Frontal cortex (tissue), 4 donors: ENCODE data around the gene EVA1C. TPM values are rescaled to one million over a fixed set of nuclear protein-coding genes. Genes with fewer than 3 reads are reported as not detected.
"Not testable (repeated sequence)": the region's sequence is repeated elsewhere in the genome, so short reads cannot be mapped to it uniquely, and the experiment has no call there.

Experiments used
- DNase-seq, 2 donors: peaks; one replicate each; pipeline ENCODE4 v3.0.0; 2012; ENCODE audit warnings: low spot score in 2 of 2
- FAIRE-seq: peaks from 2 replicates; lab custom pipeline; 2012; peaks lifted over from hg19 to GRCh38; lab: Jason Lieb, UNC
- total RNA-seq: library from RNA; depleted of rRNA; stranded (reverse); fragments of >200 nt; gene quantifications from one replicate; pipeline ENCODE4 v1.2.3, GENCODE V29; 2014
- donor health status: control.
- donor health status: control.
- donor health status: control.

EVA1C gene
- total RNA-seq, 1 donor from 2014 or later: 2.4 TPM

DNA sequence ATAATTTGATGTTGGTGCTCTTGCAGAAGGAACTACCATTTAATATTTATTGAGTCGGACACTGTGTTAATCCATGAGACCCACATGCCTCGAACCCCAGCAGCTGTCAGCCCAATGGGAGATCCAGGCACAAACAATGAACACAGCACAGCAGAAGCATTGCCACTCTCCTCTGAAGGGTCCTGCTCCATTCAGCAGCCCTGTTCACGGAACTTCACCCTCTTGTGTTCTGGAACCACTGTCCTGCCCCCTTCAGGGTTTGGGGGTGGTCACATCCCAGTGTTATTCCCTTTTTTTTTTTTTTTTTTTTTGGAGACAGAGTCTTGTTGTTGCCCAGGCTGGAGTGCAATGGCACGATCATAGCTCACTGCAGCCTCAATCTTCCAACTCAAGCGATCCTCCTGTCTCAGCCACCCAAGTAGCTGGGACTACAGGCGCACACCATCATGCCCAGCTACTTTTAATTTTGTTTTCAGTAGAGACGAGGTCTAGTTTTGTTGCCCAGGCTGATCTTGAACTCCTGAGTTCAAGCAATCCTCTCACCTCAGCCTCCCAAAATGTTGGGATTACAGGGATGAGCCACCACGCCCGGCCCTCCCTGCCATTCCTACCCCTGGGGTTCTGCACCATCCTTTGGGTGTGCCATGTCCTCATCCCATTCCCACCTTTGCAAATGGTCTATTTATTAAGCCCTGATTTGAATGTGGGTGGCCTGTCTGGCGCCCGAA lies 70.2 kb downstream of the EVA1C start:
- FAIRE-seq: no peak

GRCh38 chr21:32483293-32483595 lies 70.7 kb downstream of the EVA1C start:
- DNase-seq (no peak), FAIRE-seq (no peak)

More for the DNA sequence above, 70.2 kb downstream of the EVA1C start:
- no peak for DNase-seq

GRCh38 chr21:32484706-32485380 lies 72.3 kb downstream of the EVA1C start:
- FAIRE-seq (no peak), DNase-seq (peak in 1 of 2 donors; percentile 49)

- FAIRE-seq (no peak), DNase-seq (no peak)
These were observed 79.9 kb downstream of the EVA1C start for GRCh38 chr21:32492376-32492775.

DNA sequence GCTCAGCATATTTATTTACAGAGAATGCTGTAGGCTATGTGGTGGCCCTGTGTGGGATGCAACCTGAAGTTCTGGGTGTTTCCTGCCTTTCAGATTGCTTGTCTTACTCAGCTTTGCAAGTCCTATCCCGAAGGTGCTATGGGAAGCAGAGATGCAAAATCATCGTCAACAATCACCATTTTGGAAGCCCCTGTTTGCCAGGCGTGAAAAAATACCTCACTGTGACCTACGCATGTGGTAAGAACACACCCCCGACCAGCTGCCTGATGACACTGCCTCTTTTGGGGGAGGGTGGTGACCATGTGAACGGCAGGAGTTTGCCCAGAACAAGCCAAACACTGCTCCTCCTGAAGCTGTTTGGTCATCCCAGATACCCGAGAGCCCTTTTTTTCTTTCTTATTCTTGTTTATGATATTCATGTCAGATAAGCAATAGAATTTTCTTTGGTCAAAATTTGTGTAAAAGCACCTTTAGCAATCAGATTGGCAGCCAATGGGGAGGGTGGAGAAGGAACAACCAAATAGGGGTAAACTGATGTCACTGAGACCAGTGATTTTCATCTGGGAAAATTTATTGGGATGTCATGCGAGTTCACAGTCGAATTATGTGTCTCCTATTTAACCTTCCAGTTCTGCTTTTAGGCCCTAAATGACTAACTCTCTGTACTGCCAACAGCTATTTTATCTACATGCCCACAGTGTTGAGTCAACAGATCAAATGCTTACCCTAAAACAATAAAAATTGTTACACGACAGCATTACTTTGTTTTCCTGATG lies 82.6 kb downstream of the EVA1C start:
- DNase-seq: no peak
- no peak for FAIRE-seq

DNA sequence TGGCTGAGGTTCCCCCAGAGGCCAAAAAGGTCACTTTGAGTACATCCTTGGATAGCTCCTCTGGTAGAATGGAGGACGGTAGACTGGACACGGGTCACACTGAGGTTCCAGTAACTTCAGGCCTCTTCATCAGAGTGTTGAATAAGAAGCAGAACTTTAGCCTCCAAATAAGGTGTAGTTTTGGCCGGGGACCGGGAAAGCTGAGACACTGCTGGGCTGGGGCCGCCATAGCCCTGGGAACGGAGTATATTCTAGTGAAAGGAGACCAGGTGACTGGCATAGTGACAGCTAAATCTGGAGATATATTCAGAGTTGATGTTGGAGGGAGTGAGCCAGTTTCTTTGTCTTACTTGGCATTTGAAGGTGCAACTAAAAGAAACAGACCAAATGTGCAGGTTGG lies 84.1 kb downstream of the EVA1C start:
- DNase-seq: no peak
- FAIRE-seq: no peak

DNA sequence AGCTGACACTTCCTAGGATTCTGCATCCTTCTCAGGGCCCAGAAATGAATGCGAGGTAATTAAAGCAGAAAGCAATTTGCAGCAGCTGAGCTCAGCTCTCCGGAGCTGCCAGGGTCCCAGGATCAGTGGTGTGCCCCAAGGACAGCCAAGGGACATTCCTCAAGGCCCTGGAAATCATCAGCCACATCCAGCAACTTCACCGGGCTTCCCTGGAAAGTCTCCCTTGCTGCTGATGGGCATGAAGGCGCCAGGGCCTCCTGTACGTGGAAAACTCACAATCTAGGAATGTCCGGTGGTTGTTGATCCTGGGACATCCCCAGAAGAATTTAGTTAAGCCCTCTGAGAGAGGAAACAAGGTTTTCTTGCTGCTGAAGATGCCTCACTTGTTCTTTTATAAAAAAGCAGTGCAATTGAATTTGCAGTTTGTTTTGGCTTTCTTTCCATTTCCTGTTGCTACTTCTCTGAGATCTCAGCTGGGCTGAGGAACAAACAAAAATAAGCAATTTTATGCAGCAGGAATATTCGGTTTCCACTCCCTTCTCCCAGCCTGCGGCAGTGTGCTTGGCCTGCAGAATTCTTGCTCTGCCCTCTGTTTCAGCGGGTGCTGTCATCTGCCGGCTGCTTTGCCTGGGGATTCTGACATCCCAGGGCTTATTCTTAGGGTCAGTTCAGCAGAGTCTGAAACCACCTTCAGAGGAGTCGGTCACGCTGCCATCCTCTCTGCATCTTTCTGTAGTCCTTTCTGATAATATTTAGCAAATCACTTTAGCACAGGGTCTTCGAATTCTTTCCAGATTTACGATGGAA lies 86.9 kb downstream of the EVA1C start:
- no peak for DNase-seq
- no peak for FAIRE-seq

GRCh38 chr21:32503641-32504040 lies 91.1 kb downstream of the EVA1C start:
- not testable (repeated sequence) for DNase-seq, FAIRE-seq

GRCh38 chr21:32505767-32506166 lies 93.3 kb downstream of the EVA1C start:
- not testable (repeated sequence) for DNase-seq, FAIRE-seq

- FAIRE-seq, DNase-seq: not testable (repeated sequence)
These were observed 94.0 kb downstream of the EVA1C start for GRCh38 chr21:32506411-32506965.

GRCh38 chr21:32507342-32507919 lies 94.9 kb downstream of the EVA1C start:
- DNase-seq (no peak), FAIRE-seq (no peak)

- DNase-seq, FAIRE-seq: not testable (repeated sequence)
These were observed 95.5 kb downstream of the EVA1C start for GRCh38 chr21:32508036-32508435.

- FAIRE-seq (no peak), DNase-seq (no peak)
These were observed 96.1 kb downstream of the EVA1C start for GRCh38 chr21:32508558-32508957.

DNA sequence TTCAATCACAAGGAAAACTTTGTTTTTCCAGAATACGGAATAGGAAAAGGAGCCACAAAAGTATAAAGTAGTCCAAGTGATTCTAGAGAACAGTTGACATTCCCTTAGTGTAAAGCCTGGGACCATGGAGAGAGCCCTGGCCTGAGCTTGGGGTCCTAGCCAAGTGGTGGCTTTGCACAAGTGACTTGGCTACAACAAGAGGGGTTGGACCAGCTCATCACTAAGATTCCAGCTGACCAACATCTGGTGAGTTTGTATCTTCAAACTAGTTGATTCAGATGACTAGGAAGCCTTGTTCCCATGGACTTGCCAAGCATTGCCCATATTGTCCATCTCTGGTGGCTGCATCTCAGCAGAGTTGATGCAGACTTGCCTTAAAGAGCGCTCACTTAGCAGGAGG lies 96.5 kb downstream of the EVA1C start:
- not testable (repeated sequence) for FAIRE-seq, DNase-seq

- DNase-seq (no peak), FAIRE-seq (no peak)
These were observed 102.0 kb downstream of the EVA1C start for GRCh38 chr21:32514275-32515055.

DNA sequence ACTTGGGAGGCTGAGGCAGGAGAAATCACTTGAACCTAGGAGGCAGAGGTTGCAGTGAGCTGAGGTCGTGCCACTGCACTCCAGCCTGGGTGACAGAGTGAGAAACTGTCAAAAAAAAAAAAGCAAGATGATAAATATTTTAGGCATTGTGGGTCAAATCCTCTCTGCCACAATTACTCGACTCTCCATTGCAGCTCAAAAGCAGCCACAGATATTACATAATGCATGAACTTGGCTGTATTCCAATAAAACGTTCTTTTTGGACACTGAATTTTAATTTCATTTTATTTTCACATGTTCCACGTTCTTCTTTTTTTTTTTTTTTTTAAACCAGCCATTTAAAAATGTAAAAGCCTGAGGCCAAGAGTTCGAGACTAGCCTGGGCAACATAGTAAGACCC lies 103.4 kb downstream of the EVA1C start:
- DNase-seq: no peak
- no peak for FAIRE-seq

- FAIRE-seq (no peak), DNase-seq (no peak)
These were observed 104.5 kb downstream of the EVA1C start for GRCh38 chr21:32516756-32517649.
